HT1080 (cell line): ENCODE measurements around the gene GABRR3. TPM values are rescaled to one million over a fixed set of nuclear protein-coding genes. Genes with fewer than 3 reads are reported as not detected.

Experiments
- DNase-seq: peaks from one replicate; pipeline ENCODE4 v3.0.0-alpha.2; 2015; ENCODE audit warnings: low read depth
- total RNA-seq: library from RNA; depleted of rRNA; stranded (reverse); fragments of >200 nt; shearing (Covaris generic); gene quantifications from 2 replicates; pipeline ENCODE4 v1.2.3, GENCODE V29; 2014

The GABRR3 gene
- total RNA-seq, 1 experiment from 2014 or later, result not detected

- DNase-seq, result no peak
Observed at GRCh38 chr3:97991293-97991682, 43.8 kb downstream of the GABRR3 start.

DNA sequence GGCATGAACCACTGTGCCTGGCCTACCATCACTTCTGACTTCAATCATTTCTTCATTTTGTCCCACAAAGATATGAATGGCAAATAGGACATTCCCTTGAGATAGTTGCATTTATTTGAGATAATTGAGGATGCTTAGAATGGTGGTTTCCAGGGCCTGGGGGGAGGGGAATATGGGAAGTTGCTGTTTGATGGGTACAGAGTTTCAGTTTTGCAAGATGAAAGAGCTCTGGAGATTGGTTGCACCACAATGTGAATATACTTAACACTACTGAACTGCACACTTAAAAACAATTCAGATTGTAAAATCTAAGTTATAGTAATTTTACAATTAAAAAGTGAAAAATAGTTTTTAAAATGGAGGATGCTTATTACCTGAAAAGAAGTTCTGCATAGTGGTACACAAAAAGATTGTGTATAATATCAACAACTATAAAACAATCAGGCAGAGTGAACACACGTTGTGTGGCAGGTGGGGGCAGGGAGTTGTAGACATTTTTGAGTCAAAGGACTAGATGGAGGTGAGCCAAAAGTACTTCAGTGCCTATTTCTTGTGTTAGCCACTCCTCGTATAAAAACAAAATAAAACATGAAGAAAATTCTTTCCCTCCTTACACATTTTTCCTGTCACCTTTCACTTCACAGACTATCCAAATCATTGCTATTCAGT lies 44.4 kb downstream of the GABRR3 start:
- DNase-seq, result no peak

- DNase-seq, result no peak
Observed at GRCh38 chr3:97988784-97989568, 46.1 kb downstream of the GABRR3 start.

DNA sequence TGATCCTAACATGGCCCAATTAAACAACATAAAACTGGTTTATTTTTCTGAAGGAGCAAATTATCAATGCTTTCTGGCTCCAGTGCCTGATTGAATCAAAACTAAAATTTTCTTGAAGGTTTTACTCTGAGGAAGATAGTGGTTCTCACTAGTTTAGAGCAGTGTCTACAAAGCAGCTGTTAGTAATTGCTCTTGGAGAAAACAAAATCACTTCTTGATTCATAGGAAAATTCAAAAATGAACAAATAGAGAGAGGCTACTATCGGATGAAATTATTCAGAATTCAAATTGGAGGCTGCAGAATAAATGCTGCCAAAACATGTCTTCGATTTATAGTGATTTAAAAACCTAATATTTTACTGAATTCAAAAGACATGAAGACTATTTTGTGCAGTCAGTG lies 47.8 kb downstream of the GABRR3 start:
- no peak for DNase-seq

DNA sequence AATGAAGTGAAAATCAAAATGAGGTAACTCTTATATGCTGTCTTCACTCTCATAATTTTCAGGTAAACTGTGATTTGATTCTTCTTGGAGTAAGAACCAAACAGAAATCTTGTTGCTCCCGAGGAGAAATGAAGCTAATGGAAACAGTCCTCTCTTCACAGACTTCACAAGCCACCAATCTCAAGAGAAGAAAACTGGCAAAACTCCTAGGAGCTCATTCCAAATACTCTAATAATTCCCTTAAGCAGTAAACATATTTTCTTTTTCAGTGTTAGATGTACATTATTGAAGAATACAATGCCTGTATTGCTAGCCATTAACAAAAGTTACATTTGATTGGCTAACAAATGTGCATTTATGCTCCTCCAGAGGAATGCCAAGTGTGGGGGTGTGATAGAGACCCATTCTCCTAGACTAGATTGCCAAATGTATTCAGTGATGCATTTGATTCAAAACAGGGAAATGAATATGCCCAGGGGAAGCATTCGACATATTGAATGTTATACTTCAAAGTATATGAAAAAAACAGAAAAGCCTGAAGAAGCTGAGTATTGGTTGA lies 51.1 kb downstream of the GABRR3 start:
- no peak for DNase-seq

DNA sequence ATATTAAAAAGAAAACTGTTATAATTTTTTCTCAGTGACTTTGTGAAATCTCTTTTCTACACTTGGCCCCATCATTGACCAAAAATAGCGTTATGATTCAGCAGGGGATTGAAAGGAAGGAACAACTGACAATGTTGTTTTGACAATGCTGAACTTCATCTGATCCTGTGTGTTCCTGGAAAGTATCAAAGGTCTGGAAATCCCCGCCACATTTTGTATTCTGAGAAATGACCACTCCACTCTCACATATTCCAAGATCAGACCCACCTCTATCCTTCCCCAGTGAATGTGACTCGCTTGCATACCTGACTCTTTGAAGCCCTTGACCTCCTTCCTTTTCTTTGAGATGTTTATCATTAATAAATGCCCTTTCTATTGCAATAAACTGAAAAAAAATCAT lies 53.2 kb downstream of the GABRR3 start:
- DNase-seq, result no peak

DNA sequence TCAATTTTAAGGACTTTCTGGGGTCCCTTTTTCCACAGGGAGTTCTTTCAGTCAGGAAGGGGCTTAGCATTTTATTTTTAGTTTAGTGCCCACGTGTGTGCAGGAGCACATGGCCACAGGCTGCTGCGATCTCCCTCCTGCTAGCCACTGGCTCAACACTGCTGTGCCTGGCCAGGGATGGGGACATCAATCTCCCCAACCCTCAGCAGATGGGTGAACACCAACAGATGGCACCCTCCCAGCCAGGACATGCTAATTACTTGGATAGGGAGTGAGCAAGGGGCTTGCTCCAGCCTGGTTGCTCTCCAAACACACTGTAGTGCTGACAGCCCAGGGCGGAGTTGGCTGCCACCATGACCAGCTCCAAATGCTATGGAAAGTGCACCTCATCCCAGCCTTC lies 55.5 kb downstream of the GABRR3 start:
- DNase-seq, result no peak

GRCh38 chr3:97975466-97975865 lies 59.6 kb downstream of the GABRR3 start:
- DNase-seq, result no peak

GRCh38 chr3:97974996-97975395 lies 60.1 kb downstream of the GABRR3 start:
- DNase-seq, result no peak

DNA sequence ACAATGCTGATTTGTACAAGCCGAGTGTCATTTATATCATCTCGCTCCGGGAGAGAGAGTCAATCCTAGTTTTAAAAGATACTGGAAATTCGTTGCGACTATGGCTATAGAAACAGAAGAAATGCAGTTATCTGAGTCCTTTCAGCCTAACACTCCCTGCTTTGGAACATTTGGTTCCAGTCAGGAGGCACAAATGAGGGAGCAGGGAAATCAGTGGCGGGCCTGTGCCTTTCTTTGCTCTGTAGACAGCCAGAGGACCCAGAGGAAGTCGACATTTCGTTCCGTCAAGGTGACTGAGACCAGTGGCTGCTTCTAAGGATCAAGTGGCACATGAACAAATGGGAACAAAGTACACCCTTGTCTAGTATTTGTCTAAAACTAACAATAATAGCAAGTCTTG lies 62.1 kb downstream of the GABRR3 start:
- no peak for DNase-seq

GRCh38 chr3:97971679-97972567 lies 63.2 kb downstream of the GABRR3 start, which contains the start of gene RIOX2:
RIOX2 (minus strand) TSS chr3:97972431; CDS start chr3:97967593, 4,838 bp downstream.
- DNase-seq, result peak; percentile 60

GRCh38 chr3:97970956-97971620 lies 64.0 kb downstream of the GABRR3 start:
- no peak for DNase-seq

GRCh38 chr3:97970156-97970555 lies 65.0 kb downstream of the GABRR3 start:
- DNase-seq, result no peak

DNA sequence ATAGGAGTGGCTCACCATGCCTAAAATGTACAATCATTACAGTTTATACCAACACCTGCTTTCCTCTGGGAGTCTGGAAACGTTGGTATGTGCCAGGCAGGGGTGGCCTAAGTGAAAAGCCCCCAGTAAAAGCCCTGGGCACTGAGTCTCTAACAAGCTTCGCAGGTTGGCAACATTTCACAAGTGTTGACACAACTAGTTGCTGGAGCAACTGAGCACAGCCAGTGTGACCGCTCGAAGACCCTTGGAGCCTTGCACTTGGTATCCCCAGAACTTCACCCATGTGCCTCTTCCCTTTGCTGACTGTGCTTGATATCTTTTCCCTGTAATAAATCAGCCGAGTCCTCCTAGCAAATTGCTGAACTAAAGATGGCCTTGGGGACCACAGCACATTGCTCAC lies 65.6 kb downstream of the GABRR3 start:
- no peak for DNase-seq

DNA sequence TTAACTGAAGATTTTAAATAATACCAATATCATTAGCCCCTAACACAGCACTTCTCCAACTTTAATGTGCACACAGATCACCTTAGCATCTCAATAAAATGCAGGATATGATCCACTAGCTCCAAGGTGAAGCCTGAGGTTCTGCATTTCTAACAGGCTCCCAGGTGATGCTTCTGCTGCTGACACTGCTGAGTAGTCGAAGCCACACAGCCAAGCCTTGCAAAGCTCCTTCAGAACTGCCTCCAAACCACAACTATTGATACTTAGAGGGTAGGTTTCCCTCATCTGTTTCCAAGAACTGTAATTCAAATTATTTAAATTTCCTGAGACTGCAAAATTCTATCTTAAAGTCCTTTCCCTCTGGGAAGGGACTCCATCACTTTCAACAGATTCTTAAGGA lies 66.7 kb downstream of the GABRR3 start:
- no peak for DNase-seq

DNA sequence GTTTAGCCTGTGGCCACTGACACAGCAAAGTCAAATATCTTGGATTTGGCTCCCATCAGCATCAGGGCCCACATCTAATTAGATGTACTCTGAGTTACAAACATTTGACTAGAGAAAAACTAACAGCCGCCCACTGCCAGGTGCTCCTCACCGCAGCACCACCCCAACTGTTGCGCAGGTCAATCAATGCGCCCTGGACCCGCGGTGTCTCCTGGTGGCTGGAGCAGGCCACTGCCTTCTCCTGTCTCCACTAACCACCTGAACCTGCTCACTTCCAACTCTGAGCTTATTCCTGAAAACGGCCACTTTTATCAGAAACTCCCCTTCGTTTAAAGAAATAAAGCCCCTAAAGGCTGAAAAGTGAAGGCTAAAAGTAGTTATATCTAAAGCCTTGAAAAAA lies 67.1 kb downstream of the GABRR3 start:
- DNase-seq, result no peak

DNA sequence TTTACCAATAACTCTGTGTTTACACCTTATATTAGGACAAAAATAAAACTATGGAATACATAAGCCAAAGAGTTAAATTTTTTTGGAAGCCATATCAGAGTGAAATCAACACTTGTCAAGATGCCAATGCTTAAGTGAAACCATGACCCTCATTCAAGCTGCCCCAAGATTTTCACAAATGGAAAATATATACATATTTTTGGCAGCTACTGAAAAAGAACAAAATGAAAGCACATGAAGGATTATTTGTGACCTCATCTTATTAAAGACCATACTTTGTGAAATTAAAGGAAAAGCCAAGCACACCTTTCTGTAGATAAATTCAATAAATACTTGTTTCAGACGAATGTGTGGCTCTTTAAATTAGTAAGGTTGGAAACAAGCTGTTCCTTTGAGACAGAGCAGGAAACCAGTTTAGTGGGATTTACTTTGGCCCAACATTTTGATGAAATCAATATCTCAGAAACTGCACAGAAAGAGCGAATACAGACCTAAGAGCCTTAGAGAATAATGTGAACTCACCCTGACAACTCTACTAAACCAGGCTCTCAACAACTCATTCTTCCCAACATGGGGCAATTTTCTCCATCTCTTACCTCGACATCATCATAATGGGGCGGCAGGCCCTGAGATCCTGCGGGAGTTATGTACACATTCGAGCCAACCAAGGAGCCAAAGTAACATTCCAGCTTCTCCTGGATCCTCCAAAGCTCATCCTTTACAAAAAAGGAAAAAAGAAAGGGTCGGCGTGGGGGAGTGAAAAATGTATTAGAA lies 73.9 kb downstream of the GABRR3 start:
- no peak for DNase-seq

- no peak for DNase-seq
Observed at GRCh38 chr3:97960551-97960950, 74.6 kb downstream of the GABRR3 start.

- no peak for DNase-seq
Observed at GRCh38 chr3:97959872-97960271, 75.2 kb downstream of the GABRR3 start.

DNA sequence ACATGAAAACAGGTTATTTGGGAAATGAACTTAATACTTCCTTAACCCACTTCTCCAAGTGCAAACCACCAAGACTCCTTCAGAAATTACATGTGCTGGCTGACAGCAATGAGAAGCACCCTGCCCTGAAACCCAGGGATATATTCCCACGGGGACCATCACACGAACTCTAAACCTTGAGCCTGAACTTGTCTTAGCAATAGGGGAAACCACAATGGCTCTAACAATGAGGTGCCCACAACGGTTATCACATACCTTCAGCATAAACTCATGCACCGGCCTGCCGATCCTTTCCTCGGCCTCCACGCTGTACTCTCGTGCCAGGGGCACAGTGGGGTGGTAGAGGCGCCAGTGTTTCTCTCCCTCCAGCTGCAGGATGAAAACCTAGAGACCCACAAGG lies 76.3 kb downstream of the GABRR3 start:
- peak; percentile 11 for DNase-seq
